Fibroblast of upper back skin (primary cell): ENCODE results near the gene CACNA2D3.
"Not testable (repeated sequence)": the region's sequence is repeated elsewhere in the genome, so short reads cannot be mapped to it uniquely, and the experiment has no call there.

ENCODE experiments used
- DNase-seq: peaks from one replicate; pipeline ENCODE4 v3.0.0-alpha.2; 2013

The CACNA2D3 gene

DNA sequence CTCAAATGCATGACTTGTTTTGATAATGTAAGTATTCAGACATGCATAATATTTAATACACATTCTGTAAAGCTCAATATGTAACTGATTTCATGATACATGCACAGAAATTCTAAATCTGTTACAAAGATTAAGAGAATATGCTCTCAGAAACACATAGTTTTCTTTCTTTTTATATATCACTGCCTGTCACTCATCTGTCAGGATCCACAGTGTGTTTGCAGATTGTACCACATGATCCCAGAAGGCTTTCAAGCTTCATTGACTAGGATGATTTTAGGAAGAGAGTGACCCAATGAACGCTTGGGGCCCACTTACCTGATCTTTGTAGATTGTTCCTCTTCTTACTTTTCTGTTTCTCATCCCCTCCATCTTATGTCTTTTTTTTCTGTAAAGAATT is 261.9 kb downstream of the CACNA2D3 start:
- DNase-seq, result no peak

DNA sequence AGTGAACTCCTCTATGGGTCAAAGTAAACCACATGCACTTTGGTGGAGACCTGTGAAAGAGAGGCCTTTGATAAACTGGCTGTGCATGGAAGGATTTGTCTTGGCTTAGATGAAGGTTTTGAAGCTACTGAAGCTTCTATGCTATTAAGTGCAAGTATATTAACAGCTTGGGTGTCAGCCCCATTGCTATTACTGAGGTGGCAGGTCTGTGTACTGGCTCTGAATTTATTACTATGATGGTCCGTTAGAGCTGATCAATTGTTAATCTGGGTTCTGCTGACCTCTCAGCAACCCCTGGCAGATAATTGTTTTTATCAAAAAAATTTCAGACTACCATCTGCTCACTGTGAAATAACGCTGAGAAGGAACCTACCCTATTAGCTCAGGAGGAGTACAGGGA is 268.2 kb downstream of the CACNA2D3 start:
- no peak for DNase-seq

DNA sequence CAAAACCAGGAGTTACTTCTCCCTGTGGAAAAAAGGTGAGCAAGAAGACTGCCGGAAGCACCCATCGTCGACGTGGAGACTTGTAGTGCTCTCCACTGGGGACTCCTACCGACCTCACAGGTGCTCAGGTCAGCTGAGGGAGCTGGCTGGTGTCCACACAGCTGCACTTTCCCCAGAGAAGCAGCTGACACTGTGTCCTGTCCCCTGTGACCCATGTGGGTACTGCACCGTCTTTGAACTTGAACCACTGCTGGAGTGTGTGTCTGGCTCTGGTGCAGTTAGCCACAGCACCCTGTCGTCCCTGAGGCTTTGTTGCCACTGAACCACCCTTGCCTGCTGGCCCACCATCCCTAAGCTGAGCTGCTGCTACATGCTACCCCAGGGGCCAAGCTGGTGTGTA is 270.8 kb downstream of the CACNA2D3 start:
- DNase-seq, result no peak

DNA sequence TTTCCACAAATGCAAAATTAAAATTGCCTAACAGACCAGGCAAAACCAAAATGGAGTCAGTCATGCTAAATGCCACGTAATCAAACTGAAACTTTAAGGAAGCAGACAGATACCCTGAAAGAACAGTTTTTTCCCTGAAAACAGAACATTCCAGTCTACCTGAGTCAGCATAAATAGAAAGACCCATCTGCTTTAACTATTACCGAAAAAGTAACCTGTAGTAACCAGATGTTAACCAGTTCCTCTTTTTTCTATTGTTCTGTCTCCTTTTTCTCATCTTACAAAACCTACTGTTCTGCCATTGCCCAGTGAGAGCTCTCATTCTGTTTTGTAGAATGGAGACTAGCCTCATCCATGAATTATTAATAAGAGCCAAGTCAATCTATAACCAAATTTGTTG is 286.0 kb downstream of the CACNA2D3 start:
- no peak for DNase-seq

DNA sequence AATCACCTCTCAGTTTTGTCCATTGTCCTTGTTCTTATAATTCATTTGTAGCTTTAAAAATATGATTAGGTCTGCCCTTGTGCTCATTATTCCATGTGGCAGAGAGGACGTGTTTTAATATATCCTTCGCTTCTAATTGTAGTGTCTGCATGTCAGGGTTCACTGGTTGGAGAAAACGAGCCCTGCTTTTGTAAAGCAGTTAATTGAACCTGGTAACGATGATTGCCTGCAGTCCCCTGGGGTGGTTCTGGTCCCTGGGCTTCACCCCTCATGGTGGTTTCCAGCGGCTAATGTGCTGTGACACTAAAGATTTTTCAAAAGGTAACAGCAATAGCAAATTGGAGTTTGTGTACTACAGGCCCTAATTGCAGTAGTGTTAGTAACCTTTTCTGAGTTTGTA is 299.6 kb downstream of the CACNA2D3 start:
- DNase-seq, result no peak

DNA sequence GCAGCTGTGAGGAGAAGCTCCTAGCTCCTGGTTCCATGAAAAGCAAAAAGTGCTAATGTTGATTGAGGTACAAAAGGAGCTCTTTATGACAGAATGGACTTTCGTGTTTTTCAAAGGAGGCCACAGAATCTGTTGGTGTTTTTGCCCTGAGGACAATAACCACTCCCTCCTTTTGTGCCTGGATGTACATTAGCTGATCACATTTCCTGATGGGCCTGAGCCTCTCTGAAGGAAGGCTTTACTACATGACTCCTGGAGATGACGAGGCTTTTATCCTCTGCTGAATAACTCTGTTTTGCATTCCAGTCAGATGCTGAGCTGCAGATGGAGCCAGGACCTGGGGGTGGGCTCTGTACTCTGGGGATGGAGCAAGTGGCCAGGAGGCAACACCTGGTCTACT is 301.9 kb downstream of the CACNA2D3 start:
- DNase-seq, result no peak

DNA sequence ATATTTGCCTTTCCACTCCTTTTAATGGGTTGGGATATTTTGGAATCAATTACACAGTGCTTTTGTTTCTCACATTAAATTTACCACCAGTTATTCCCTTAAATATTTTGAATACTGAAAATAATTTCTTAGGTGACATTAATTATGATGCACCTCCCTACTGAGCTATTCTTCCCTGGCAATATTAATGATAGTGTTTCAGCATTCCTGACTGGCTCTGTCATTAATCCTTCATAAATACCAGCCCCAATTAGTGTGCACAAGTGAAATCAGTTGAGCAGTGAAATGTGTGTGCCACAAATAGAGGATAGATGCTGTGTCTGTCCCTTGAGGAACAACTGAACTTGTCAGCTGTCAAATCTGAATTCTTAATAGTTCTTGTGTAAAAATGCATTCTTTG is 304.0 kb downstream of the CACNA2D3 start:
- DNase-seq, result no peak

DNA sequence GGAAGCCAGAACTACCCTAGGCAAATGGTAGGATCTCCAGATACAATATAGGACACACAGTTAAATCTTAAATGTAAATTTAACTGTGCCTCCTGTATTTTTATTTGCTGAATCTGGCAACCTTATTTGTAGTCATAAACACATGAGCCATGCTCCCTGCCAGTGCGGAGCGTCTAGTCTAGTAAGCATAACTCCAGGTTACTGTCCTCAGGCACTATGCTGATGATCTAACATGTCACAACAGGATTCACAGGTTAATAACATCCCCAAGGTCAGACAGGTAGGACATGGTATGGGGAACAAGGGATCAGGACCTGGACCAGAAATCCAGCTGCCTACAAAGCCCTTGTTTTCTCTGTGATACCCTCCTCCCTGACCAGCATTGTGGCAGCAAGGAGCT is 305.1 kb downstream of the CACNA2D3 start:
- DNase-seq, result no peak

DNA sequence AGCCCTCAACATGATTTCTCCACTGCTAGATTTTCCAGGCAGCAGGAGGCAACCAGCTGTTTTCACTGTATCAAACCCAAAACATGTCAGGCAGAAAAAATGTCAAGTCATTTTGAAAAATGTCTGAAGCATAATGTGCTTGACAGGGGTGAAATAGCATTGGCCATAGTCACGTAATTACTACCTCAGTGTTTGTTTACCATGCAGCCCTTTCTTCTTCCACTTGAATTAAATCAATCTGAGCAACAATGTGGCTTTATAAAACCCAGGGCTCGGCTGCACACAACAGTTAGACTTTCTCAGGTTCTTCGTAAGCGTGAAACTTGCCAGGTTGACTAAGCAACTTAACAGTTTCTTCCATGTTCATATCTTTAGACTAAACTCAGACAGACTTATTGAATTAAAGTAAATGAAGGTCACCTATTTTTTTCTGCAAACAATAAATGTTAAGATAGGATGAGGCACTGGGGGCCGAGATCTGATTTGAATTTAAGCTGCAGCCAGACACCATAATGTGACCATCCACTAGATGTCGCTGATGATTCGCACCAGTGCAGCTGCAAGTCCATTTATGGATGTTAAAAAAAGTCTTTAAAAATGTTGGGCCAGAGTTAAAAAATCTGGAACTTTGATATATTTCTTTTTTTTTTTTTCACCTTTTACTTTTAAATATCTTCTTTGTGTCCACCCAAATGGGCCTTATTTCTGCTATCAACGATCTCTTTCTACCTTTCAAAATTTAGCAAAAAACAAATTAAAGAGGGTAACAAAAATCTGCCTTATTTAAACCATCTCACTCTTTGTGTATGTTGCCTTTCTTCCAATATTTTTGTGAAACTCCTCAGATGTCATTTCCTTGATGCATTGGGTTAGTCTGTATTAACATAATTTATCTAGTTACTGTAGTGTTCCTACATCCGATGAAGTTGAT is 305.9 kb downstream of the CACNA2D3 start:
- peak; percentile 65 for DNase-seq

DNA sequence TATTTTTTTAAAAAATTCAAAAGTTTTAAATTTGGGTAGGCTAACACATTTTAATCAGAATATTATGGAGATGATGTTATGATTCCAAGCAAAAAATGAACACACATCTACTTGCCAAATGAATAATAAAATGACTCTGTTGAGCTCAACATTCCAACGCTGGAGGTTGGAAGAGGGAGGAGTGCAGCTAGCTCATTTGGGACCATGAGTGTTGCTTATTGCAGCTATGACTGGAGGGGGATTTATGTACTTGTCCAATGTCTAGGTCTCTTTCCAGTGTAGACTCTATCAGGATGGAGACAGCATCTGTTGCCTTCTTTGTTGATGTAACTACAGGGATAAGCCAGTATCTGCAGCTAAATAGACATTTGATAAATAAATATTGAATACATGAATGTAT is 310.6 kb downstream of the CACNA2D3 start:
- DNase-seq, result no peak

DNA sequence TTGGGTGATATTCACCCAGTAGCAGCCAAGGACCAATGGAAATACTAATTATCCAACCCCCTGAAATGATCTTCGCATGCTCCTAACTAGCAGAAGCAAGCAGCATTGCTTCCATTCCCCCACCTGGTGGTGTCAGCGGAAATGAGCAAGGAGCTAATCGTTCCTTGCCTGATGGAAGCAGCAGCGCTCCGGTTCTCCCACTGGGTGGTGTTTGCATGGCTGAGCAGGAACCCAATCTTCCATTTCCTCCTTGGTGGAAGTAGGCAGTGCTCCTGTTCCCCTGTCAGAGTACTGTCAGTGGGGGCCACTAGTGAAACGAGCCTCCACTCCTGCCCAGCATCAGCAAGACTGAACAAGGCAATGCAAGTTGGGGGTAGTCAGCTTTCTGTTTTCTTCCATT is 311.5 kb downstream of the CACNA2D3 start:
- no peak for DNase-seq

DNA sequence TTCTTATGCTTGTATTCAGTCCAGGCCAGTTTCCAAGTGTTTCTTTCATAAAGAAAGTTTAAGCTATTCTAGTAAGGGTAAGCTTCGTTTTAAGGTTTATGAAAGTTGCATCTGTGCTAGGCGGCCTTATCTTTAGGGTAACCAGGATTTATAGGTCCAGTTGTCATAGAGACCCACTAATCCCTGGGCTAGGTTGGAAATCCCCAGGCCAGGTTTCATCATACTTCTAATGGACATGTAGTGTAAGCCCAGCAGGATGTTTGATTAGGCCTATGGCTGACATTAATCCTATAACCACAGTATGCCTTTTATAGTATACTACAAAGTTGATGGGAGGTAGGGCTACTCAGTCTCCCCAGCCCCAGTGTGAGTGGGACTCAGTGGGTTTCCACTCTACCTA is 312.4 kb downstream of the CACNA2D3 start:
- DNase-seq, result no peak

DNA sequence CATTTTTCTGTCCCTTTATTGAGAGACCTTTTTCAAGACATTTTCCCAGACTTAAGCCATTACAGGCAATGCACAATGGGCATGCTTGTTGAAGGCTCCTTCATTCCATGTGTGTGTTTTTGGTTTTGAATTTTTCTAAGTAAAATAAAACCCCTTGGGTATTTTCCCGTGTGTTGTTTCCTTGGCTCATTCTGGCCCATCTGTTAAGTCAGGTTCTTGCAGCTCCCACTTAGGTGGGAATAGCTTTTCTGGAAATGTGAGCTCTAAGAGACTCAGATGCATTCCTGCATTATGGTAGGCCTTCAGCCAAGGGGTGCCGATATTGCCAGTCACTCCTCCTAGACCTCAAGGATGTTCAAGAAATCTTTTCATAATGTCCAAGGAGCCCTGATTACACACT is 314.9 kb downstream of the CACNA2D3 start:
- DNase-seq, result no peak

DNA sequence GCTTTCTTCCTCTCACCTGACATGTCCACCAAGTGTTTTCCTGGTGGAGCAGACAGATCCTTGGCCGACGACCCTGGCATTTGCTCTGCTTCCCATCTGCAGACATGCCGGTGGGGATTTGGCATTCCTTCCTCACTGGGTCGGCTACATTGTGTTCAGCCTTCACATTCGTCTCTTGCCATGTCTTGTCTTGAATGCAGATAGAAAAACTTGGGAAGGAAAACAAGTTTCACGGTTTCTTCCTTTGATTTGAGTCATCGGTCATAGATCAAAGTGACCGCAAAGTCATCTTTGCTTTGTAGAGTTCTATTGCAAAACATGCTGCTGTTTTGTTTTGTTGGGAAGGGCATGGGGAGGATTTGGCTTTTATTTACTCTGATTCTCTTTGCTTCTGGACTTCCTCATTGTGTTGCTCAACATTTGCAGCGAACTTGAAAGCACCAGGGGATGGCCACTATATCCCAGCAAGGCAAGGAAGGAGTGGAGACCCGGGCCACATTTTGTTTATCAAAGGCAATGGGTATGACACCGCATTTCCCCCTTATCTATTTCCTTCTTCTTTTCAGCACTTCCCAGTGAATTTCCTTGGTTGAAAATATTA is 321.3 kb downstream of the CACNA2D3 start:
- DNase-seq, result no peak

DNA sequence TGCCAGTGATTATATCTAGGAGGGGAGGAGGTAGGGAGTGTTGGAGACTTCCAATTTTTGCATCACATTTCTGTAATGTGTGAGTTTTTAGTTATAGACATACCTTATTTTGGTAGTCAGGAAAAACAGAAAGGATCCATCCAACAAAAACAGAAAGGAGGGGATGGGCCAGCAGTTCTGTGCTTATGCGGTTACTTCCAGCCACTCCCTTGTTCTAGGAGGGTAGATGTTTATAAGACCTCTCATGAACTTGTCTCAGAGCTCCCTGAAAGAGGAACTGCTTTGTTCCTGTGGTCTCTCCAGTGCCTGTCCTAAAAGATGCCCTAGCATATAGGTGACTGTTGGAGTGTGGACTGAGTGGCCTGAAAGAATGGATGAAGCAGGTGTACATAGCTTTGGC is 323.3 kb downstream of the CACNA2D3 start:
- DNase-seq, result no peak

DNA sequence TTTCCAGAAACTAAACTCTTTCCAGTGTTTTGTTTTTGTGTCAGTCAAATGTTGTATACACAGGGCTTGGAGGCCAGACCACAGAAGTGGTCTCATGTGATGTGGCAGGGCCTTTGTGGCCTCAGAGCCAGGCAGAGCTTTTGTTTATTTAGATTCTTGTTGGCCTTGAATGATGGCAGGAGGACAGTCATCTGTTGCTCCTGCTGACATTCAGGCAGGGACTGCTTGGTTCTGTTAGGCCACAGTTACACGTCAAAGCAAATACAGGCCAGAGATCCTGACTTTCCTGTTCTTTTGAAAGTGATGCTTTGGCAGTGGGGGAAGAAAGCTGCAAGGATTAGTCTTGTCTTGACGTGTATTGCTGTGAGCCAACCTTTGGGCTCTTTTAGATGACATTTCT is 325.1 kb downstream of the CACNA2D3 start:
- no peak for DNase-seq

DNA sequence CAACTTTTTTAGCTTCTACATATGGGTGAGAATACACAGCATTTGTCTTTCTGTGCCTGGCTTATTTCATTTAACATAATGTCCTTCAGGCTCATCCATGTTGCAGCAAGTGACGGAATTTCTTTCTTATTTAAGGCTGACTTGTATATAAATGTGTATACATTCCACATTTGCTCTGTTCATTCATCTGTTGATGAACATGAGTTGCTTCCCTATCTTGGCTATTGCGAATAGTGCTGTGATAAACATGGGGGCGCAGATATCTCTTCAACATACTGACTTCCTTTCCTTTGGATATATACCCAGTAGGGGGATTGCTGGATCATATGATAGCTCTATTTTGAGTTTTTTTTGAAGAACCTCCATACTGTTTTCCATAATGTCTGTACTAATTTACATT is 332.5 kb downstream of the CACNA2D3 start:
- no peak for DNase-seq

DNA sequence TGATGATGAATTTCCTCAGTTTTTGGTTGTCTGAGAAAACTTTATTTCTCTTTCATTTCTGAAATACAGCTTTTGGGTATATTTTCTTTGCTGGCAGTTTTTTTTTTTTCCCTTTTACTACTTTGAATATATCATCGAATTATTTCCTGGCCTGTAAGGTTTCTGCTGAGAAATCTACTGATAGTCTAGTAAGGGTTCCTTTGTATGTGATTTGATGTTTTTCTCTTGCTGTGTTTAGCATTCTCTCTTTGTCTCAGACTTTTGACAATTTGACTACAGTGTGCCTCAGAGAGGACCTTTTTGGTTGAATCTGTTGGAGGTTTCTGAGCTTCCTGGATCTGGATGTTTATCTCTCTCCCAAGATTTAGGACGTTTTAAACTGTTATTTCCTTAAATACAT is 336.0 kb downstream of the CACNA2D3 start:
- no peak for DNase-seq

DNA sequence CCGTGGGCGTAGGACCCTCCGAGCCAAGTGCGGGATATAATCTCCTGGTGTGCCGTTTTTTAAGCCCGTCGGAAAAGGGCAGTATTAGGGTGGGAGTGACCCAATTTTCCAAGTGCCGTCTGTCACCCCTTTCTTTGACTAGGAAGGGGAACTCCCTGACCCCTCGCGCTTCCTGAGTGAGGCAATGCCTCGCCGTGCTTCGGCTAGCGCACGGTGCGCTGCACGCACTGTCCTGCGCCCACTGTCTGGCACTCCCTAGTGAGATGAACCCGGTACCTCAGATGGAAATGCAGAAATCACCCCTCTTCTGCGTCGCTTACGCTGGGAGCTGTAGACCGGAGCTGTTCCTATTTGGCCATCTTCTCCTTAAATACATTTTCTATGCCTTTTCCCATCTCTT is 342.2 kb downstream of the CACNA2D3 start:
- DNase-seq, result not testable (repeated sequence)

DNA sequence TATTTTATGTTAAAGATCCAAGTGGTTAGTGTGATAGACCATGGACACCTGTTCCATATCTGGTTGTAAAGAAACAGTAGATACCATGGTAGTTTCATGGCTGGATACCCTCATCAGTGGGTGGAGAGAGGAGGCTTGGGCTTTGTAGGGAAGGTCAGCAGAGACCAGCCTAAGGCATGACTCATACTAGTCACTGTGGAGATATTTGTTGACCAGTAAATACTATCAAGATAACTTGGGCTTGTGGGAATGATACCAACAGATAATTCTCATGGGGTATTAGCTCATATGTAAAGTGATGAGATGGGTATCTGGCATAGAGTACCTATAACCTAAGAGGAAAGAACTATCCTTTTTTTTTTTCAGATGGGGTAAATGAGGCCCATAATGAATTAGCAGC is 354.5 kb downstream of the CACNA2D3 start:
- no peak for DNase-seq

DNA sequence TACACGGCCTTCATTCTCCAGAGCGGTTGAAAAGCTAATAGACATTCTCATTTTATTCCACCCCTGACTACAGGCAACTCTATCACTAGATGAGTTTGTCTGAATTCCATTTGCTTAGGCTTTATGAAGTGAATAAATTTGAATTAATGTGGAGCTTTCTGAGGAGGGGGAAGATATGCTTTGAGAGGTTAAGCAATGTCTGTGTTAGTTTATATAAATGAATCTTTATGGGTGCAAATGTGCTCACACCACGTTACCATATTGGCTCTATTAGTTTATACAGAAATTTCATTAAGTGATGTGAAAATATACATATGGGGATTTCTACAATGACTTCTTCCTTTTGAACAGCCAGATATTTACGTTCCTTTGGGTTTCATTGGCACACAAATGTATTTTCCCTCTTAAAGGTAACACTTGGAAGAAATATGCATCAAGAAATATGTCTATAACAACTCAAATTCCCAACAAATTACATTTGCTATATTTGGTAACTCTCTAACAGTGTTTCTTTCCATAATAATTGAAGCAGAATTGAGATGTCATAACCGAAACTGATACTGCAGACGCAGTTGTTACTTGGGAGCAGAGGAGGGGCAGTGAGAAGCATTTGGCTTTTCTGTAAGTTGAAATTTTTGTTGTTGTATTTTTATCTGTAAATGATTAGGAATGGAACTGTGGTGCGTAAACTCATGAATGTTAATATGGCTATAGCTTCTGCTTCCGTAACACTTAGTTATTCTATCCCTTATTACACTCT is 359.4 kb downstream of the CACNA2D3 start:
- no peak for DNase-seq

DNA sequence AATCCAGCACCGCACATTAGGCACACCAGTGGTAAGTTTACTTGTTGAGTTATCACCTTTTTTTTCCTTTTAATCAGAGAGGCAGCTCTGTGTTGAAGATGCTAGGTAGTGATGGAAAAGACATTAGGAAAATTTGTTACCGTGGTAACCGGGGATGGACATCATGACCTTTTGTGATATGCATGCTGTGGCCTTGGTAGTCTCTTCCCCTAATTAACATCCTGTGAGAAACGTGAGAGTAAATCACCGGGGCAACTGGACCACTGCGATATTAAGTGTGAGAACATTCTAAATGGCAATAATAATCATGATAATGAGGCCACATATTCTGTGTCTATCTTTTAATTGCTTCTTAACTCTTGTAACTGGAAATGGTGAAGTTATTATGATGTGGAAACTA is 362.0 kb downstream of the CACNA2D3 start:
- no peak for DNase-seq

DNA sequence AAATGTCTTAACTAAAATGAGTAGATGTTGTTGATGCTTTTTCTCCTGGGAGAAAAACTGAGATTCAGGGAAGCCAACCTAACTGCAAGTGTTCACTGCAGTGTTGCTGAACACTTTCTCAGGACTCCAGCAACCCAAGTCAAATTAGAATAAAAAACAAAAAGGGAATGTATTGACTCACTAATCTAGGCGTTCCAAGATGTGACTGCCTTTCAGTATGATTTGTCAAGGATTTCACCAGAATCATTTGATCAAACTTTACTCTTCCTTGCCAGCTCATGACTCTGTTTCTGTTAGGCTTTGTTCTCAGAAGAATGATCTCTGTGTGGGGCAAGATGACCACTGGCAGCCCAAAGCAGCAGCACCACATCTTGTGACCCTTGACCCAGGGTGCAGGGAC is 364.0 kb downstream of the CACNA2D3 start:
- DNase-seq, result no peak

DNA sequence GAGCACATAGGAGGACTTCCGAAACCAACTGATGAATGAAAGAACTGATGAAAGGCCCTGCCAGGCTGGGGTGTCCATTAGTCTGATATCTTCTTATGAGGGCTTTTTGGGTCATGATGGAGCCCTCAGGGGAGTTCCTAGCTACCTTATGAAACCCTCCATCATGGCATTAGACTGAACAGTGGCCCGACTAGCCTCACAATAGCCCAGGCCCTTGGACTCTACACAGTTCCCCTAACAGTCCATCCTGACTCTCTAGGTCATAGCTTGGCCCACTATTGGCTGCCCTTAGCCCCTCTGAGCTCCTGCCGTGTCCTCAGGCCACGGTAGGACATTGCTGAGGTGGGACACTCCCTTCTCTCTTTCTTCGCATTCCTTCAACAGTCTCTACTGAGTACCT is 365.9 kb downstream of the CACNA2D3 start:
- no peak for DNase-seq
